Activated CD4-positive, alpha-beta T cell treated with anti-CD3 and anti-CD28 coated beads for 4 hours (primary cell): Measurements from ENCODE around the gene TTC22.

Experiments used
- DNase-seq, 2 donors: peaks; one replicate each; pipeline ENCODE4 v3.0.0-alpha.2; 2020

TTC22 gene

DNA sequence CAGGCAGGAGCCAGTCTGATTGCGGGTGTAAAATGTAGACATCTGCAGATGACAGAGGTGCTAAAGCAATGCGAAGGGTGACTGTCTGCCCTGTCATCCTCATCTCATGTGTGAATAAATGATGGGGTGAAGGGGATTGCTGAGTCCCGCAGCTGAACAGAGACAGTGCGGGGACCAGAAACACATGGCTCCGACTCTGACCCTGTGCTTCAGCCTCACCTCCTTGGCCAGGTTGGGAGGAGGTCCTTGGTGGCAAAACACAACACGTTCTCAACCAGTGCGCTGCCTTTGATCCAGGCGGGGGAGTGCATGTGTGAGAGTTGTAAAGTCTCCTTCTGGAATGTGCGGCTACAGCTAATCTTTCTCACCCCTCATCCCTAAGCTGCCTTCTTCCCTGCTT lies 32.0 kb upstream of the TTC22 start:
- DNase-seq = no peak

DNA sequence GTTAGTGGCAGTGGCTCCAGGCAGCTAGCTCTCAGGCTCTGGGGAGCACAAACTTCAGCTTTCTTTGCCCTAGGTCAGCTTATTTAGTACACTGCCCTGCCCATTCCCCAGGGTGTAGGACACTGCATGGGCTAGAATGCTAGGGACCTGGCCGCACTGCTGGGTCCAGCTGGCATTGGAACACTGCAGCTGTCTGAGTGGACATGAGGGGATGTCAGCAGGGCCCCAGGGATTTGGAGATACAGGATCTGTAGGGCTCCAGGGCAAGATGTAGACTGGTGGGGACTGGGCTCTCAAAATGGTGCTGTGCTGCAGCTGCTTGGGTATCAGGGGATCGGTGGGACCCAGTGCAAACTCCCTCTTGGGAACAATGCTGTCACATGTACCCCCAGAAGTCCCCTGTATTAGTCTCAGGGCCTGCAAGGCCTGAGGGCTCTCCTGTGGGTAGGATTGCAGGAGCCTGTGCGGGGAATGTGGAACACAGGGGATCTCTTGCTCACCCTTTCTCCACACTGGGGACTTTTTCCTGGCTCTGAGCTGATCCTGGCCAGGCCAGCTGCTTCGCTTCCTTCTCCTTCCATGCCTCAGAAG lies 25.2 kb upstream of the TTC22 start:
- no peak for DNase-seq

DNA sequence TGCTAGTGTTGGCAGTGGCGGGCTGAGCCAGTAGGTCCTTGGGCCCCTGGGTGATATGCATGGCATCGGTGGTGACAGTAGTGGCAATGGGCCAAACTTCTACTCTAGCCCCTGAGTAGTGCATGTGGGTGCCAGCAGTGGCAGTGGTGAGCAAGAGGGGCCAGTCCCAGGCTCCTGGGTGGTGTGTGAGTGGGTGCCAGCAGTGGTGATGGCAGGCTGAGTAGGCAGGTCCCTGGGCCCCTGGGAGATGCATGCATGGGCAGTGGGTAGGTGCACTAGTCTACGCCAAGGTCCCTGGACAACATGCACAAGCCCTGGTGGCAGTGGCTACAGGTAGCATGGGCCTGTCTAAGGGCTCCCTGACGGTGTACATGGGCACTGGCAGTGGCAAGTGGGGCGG lies 24.6 kb upstream of the TTC22 start:
- DNase-seq = no peak

DNA sequence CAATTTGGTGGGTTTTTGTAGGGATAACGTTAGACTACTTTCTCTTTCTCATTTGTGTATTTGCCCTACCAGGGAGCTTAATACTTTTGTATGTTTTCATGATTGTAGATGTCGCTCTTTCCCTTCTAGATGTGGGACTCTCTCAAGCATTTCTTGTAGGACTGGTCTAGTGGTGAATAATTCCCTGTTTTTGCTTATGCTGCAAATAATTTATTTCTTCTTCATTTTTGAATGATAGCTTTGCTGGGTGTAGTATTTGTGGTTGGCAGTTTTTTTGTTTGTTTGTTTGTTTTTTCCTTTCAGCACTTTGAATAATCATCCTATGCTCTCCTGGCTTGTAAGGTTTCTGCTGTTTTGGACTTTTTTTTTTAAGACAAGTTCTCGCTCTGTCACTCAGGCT lies 22.5 kb upstream of the TTC22 start:
- no peak for DNase-seq

DNA sequence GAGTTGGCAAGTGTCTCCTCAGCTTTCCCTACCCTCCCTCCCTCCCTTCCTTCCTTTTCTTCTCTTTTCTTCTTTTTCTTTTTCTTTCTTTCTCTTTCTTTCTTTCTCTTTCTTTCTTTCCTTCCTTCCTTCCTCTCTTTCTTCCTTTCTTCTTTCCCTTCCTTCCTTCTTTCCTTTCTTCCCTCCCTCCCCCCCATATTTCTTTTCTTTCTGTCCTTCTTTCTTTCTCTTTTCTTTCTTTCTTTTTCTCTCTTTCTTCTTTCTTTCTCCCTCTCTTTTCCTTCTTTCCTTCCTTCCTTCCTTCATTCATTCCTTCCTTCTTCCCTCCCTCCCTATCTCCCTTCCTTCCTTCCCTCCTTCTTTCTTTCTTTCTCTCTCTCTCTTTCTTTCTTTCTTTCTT lies 18.6 kb upstream of the TTC22 start:
- DNase-seq = no peak

DNA sequence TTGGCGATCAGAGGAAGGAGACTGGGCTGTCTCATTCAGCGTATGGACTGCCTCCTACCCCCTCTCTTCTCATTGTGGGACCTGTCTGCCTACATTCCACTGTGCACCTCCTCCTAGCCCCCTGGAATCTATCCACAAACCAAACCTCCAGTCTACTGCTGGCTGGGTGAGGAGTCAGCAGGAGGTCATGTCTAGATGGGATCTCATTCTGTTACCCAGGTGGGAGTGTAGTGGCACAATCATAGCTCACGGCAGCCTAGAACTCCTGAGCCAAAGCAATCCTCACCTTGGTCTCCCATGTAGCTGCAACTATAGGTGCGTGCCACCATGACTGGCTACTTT lies 18.0 kb upstream of the TTC22 start:
- no peak for DNase-seq

DNA sequence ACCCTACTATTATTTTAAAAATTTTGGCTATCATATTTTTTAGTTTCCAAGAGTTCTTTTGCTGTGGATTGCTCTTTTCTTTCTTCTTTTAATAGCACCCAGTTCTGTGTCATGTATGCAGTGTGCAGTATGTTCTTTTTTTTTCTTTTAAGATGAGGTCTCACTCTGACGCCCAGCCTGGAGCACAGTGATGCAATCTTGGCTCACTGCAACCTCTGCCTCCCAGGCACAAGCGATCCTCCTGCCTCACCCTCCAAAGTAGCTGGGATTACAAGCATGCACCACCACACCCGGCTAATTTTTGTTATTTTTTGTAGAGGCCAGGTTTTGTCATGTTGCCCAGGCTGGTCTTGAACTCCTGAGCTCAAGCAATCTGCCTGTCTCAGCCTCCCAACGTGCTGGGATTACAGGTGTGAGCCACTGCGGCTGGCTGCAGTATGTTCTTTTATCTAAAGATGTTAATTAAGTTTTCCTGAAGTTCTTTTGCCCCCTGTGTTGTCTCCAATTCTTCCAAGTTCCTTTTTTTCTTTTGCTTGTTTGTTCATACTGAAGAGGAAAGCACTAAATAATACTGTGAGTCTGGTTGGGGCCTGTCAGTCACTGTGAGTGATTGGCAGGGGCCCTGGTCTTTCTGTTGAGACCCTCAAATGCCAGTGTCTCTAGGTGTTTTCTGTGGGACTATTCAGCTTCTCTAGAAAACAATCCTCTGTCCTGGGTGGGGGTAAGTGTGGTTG lies 17.5 kb upstream of the TTC22 start:
- DNase-seq = no peak

DNA sequence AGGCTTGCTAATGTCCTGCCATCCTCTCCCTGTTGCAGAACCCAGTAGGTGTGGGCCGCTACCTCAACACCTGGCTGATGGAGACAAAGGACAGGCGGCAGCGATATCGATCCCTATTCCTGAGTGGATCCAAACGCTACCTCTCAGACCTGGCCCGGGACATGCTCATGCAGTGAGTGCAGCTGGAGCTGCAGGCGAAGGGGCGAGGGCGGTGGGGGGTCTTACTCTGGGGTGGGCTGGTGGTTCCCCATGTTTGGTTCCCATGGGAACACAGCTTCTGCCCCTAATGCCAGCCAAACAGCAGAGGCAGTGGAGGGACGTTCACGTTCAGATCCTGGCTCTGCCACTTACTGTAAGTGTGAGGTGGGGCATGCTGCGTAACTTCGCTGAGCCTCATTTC lies 15.8 kb upstream of the TTC22 start:
- DNase-seq = no peak

DNA sequence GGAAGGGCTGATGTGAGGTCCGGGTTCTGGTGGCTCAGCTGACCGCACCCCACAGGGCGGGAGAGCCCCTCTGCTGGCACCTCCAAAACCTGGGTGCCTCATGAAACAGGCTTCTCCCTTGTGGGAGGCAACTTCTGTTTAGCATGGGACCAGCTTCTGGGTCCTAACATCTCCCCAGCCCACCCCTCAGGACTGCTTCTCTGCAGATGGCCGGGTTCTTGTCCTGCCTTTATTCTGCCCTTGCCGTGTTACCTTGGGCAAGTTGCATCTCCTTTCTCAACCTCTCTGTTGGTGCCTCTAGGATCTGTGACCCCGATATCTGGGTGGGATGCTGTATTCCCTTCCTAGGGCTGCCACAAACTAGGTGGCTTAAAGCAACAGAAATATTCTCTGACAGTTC lies 15.0 kb upstream of the TTC22 start:
- no peak for DNase-seq

DNA sequence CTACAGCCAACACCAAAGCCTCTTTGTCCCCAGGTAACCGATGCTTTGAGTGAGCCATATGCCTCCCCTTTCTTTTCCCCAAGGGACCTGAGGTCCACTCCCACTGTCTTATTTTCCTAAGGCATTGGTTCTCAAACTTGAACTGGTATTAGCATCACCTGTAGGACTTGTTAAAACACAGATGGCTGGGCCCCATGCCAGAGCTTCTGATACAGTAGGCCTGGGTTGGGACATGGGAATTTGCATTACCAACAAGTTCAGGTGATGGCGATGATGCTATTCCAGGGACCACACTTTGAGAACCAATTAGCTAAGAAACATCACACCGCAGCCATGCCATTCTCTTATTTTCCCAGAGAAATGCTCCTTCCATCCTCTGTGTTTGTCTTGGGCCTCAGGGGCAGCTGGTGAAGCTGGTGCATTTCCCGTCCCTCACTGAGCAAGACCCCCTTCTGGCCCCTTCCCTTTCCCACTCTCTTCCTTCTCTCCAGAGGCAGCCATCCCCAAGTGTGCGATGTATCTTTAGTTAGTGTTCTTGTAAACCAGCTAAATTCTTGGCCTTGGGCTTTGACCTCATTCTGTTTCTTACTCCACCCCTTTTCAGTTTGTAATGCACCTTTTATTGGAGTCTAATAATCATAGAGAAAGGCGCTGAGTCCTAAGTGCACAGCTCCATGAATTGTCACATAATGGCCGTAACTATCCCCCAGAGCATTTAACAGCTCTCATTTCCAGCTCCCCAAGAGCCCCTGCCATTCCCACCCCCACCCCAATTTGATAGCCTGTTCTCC lies 14.2 kb upstream of the TTC22 start:
- no peak for DNase-seq

DNA sequence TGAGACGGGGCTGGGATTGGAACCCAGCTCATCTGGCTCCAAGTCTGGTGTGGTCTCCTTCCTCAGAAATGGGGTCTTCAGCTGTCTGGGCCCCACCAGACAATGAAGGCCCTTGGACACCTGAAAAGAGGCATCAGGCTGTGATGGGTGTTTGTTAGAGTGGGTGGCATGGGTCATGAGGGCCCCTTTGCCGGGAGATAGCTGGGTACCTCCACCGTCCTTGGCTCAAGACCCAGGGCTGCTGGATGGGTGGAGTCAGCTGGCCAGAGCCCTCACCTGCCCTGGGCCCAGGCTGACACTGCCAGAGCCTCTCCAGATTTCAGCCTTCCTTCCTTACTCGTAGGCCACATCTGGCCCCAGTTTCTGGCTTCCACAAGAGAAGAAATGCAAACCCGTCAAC lies 13.4 kb upstream of the TTC22 start:
- DNase-seq = no peak

DNA sequence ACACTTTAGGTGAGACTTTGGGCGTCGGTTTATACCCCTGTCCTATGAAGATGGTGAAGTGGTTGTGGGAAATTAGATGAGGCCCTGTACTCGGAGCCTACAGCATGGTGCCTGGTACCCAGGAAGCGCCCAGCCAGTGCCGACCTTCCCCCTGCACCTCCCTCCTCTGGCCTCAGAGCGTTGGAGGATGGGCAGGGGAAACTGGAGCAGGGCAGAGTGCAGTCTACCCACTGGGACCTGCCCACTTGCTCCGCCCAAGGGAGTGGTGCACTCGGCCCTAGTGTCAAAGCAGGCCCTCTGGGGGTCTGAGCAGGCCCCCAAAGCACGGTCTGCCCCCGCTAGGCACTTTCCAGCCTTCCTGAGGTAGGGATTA lies 13.0 kb upstream of the TTC22 start:
- DNase-seq = no peak

DNA sequence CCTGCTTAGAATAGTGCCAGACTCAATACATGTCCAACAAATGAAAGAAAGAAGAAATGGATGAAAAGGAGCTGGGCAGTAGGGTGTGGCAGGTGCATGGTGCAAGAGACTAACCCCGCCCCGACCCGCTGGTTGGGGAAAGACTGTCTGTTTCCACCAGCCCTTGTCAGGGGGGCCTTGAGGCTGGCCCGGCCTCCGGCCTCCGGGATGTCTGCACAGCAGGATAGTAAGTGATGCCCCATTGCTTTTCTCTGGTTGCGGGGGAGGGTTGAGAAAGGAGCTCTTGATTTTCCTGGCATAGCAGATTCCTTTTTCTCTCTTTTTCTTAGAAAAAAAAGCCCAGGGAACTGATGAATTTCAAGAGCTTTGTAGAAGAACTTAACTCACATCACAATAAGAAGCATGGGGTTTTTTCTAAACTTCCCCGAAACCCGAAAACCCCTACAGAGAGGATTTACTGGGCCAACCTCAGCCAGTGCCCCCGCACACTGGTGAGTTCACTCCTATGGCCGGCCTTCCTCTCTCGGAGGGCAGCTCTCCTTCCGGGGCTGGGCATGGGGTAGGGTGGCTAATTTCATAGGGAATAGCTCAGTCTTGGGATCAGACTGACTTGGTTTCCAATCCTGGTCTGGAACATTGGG lies 12.5 kb upstream of the TTC22 start:
- no peak for DNase-seq

DNA sequence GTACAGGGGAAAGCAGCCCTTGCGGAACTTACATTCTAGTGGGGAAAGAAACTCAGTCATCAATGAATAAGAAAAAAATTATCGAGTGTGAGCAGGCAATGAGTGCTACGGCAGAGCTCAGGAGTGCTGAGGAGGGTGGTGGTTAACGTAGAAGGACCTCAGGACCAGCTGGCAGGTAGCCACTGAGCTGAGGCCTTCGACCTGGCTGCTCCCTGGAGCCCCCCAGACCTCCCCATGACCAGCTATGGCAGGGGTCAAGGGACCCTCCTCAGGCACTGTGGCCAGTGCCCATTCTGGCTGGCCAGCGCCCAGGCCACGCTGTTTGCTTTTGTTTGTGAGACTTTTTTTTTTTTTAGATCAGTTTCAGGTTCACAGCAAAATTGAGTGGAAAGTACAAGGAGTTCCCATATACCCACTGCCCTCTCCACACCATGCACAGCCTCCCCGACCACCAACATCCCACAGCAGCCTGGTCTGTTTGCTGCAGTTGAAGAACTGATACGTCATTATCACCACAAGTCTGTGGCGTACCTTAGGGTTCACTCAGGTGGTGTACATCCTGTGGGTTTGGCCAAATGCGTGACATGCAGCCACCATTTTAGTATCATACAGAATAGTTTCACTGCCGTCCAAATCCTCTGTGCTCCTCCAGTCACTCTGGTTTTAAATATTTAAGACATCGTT lies 11.8 kb upstream of the TTC22 start:
- no peak for DNase-seq

DNA sequence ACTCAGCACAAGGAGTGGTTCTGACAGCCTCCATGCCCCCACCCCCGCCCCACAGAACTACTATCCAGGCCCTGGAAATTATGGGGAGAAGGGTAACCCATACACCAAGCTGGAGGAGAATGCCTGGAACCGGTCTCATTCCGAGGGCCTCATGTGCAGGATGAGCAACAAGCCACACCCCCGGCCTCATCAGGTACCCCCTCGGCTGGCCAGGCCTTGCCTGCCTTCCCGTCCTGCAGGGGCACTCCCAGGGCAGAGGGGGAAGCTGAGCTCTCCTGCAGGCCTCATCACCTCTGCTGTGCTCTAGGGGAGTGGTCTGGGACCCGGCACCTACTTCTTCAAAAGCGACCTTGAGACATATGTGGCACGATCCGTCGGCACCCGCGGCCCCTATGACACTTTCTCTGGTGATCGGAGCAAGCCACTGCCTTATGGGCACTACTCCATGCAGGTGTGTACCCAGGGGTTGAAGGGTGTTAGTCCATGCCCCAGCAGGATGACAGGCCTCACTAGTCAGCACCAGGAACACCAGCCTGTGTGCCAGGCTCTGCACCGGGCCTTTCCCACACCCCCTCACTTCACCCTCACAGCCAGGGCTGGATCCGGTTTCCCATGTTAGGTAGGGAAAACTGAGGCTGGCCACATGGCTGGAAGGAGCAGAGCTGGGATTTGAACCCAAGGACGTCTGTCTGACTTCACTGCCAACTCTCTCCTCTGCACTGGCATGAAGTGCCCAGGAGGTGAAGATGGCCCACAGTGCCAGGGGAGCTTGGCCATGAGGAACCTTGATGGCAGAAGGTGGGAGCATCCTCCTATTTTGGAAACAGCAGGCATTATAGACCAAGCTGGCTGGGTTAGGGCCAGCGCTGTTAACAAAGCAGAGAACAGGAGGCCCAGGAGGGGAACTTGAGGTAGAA lies 10.9 kb upstream of the TTC22 start:
- no peak for DNase-seq

DNA sequence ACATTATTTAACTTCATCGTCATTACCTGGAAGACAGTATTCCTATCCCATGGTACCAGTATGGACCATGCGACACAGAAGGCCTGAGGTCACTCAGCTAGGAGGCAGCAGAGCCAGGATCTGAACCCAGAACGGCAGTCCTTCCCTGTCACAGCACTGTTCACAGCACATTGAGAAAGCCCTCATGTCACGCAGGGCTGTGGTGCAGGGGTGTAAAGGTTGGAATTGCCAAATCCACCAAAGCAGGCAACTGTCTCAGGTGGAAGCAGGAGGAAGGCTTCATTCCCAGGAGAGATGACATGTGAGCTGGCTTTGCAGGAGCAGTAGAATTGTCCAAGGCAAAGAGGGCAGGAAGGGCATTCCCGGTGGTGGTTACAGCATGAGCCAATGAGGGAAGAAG lies 9.9 kb upstream of the TTC22 start:
- DNase-seq = no peak

DNA sequence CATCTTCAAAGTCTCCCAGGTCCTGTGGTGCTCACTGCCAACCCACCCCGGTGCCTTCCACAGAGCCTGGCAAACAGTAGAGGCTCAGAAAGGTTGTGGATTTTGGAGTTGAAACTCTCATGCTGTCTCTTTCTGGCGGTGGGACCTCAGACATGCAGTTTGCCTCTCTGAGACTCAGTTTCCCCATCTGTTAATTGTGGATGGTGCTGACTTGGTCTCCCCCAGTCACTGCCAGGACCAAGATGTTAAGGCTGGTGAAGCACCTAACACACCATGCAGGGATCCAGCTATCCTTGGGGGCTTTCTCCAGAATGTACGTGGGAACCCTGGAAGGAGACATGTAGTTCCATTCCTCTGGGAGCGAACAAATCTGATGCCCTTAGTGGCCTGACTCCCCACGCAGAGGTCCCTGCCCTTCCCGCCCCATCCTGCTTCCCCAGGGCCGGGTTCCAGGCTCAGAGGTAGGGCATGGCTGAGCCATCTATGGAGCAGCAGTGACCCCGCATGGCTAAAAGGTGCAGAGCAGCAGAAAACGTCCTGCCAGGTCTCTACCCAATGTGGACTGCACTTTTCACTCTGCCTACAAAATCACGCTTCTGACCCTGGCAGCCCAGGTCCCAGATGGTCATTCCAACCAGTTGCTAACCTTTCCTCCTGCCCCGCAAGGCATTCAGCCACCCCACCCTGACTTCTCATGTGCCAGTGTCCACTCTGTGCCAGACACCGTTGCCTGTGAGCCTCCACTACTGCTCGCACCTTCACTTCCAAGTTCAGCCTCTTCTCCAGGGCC lies 9.2 kb upstream of the TTC22 start:
- DNase-seq = peak; percentile 53 to 67

DNA sequence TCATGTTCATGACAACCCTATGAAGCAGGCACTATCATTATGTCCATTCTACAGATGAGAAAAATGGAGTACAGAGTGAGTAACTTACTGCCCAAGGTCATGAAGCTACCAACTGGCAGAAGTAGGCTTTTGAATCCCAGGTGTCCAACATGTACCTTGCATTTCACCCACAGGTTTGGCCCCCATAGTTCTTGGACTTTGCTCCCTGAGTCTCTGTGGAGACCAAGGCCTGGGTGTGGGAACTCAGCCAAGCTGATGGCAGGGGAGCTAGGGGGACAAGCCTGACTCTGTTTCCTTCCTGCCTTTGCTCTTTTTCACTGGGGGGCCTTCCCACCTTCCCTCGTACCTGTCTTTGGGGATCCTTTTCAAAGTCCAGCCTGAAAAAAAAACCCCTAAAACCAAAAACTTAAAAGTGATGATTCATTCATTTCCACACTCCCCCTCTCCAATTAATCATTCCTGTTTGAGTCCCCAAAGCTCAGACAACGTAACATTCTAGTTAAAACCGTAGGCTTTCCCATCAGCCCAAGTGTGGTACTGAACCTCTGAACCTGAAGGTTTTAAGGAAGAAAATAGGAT lies 8.5 kb upstream of the TTC22 start:
- DNase-seq = no peak

DNA sequence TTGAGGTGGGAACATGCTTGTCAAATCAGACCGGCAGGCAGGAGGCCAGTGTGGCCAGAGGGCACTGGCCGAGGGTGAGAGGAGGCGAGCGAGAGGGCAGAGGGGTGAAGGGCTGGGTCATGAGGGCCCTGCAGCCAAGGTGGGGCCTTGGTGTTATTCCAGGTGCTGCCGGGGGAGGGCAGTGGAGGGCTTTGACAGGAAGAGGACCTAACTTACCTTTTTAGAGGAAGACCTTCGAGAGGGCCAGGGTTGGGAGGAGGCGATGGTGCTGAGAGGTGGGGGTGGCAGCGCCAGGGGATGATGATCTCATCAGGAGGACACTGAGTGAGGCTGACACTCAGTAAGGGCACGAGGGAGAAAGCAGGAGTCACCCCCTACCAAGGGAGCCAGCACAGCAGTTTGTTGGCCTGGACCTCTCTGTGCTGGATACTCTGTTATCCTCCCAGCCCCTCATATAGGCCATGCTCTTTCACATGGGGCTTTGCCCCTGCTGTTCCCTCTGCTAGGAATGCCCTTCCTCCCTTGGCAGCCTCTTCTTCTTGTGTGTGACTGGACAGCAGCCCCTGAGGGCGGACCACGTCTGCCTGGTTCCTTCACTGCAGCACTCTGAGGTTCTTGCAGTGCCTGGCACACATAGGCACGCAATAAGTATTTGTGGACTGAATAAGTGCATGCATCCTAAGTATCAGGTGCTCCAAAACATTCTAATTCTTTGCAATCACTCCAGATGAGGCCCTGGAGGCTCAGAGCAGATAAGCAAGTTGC lies 7.5 kb upstream of the TTC22 start:
- DNase-seq = no peak

DNA sequence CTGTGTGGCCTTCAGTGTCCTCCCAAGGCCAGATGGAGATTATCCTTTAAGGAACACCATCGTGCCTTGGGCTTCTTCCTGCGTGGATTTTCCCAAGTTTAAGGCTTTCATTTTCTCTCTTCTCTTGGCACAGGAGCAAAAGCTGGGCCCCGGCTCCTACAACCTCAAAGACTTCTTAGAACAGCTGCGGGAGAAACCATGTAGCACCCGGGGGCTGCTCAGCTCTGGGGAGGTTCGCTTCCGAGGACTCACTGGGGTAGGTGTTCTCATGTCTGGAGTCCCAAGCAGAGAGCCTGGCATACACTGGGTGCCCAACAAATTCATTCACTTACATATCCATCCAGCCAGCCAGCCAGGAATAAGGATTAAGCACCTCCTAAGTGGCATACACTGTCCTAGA lies 6.6 kb upstream of the TTC22 start:
- DNase-seq = no peak
